DMS114 treated with DMSO at 0.1 percent for 48 hours (cell line): ENCODE data around the gene C5orf22.
A peak's percentile ranks its signal among the peaks of the same experiment; 100 is the strongest.
"Not testable (repeated sequence)": the region's sequence is repeated elsewhere in the genome, so short reads cannot be mapped to it uniquely, and the experiment has no call there.

Source experiments
- DNase-seq: peaks from one replicate; lab custom pipeline; 2025; ENCODE audit not compliant: unreplicated experiment; lab: John Stamatoyannopoulos, UW

C5orf22 gene

DNA sequence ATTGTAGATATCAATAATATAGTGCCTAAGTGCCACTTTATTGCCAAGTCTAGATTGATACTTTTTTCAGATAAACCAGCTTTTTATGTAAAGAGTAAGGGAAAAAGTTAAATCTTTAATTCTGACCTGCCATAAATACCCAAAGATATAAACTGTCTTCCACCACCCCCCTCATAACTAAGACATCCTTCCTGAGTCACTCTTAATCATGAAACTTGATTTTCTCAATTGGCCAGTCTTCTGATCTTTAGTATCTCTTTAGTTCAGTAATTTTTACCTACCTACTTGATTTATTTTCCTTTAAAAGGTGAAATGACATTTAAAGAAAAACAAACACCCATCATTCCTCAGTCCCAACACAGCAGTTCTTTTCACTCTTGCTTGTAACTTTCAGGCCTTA is 21.8 kb downstream of the C5orf22 start:
- DNase-seq: no peak

- DNase-seq: no peak
These were observed 22.5 kb downstream of the C5orf22 start for GRCh38 chr5:31554552-31554951.

- DNase-seq: no peak
These were observed 24.4 kb downstream of the C5orf22 start for GRCh38 chr5:31556461-31556860.

DNA sequence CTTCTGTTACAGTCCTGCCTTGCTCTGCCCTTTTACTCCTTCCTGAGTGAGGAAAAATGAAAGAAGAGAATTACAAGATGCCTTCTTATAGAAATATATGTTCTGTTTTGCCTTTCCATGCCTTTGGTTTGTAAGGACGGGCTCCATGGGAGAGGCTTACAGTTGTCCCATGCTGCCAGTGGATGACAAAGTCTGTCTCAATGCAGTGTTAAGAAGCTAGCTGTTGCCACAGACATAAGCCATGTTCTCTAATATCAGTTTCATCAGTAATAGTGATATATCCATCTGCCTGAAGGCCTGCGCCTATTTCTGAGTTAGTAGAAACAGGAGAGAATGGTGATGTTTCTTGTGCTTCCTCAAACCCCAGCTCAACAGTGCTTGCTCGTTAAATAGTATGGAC is 27.8 kb downstream of the C5orf22 start:
- DNase-seq: no peak

DNA sequence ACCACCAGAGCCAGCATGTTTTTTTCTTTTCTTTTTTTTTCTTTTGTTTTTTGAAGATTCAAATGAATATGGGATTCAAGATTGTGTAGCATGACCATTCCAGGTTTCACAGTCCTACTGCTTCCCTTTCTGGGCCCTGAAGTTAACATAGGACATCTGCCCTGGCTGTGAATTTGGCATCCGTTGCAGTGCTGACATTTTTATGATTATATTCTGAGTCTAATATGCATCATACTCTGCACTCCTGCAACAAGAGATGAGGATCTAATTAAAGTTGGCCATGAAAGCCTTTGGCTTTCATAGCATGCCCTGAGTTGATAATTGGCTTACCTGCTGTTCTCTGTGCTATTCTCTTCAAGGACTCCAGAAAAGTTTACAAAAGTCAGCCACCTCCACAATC is 29.8 kb downstream of the C5orf22 start:
- no peak for DNase-seq

GRCh38 chr5:31563216-31563615 is 31.1 kb downstream of the C5orf22 start:
- no peak for DNase-seq

DNA sequence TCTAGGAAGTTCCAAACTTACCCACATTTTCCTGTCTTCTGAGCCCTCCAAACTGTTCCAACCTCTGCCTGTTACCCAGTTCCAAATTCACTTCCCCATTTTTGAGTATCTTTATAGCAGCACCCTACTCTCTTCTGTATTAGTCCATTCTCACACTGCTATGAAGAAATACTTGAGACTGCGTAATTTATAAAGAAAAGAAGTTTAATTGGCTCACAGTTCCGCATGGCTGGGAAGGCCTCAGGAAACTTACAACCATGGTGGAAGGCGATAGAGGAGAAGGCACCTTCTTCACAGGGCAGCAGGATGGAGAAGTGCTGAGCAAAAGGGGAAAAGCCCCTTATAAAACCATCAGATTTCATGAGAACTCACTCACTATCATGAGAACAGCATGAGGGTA is 34.3 kb downstream of the C5orf22 start:
- not testable (repeated sequence) for DNase-seq

DNA sequence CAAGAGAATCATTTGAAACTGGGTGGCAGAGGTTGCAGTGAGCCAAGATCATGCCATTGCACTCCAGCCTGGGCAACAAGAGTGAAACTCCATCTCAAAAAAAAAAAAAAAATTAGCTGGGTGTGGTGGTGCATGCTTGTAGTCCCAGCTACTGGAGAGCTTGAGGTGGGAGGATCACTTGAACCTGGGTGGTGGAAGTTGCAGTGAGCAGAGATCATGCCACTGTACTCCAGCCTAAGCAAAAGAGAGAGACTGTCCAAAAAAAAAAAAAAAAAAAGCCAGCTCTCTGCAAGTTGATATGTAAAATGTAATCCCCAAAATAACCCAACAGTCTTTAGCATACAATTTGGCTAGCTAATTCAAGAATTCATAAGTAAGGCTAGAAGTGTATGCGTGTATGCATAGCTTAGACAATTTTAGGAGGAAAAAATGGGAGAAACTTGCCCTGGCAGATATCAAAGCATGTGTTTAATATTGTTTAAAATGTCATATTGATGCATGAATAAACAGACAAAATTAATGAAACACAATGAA is 36.3 kb downstream of the C5orf22 start:
- DNase-seq: no peak

DNA sequence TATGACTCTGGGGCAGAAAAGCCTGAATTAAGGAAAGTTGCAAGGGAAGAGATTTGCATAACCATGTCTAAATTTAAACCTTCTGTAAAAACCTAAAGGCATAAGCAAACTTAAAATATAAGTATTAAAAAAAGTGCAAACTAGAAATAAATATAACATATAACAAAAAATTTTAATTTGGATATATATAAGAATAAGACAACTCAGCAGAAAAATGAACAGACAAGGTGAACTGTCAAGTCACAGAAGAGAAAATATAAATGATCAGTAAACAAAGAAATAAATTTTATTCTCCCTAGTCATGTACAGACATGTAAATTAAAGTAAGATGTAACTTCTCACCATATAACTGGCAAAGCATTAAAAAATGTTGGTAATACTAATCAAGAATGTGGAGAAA is 37.0 kb downstream of the C5orf22 start:
- DNase-seq: no peak

DNA sequence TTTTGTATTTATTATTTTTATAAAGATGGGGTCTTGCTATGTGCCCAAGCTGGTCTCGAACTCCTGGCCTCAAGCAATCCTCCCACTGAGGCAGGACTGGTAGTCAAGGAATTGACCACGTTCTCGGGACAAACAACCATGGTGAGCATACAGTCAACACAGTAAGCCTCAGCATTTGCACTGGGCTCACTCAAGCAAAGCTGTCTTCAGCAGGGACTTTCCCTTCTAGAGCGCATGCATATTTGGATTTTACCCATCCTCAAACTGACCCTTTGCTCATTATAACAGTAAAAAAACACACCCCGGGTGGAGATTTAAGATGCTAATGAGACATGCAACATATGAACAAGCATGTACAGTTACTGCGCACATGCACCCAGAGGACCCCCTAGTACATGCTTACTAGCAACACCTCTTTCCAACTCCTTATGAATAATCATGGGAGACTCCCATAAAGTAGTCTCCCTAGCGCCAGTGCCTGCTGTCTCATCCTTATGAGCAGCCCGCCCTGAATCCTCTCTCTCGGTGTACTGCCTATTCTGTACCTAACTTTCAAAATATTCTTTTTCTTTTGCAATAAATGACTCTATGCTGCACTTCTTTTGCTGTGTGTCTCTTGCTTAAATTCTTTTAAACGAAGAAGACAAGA is 41.5 kb downstream of the C5orf22 start:
- no peak for DNase-seq

DNA sequence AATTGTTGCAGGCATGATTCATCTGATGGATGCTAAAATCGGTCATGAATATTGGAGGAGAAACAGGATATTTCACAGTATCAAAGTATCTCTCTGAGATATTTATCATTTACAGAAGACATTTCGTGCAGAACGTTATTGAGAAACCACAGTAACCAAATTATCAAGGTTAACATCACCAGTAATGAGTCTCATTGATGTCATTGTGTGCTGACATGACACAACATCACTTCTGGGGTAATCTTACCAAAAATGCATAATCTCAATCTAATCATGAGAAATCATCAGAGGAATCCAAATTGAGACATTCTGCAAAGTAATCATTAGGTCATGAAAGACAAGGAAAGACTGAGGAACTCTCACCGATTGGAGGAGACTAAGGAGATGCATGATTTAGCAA is 42.7 kb downstream of the C5orf22 start:
- no peak for DNase-seq

- DNase-seq: no peak
These were observed 45.3 kb downstream of the C5orf22 start for GRCh38 chr5:31577438-31577837.

DNA sequence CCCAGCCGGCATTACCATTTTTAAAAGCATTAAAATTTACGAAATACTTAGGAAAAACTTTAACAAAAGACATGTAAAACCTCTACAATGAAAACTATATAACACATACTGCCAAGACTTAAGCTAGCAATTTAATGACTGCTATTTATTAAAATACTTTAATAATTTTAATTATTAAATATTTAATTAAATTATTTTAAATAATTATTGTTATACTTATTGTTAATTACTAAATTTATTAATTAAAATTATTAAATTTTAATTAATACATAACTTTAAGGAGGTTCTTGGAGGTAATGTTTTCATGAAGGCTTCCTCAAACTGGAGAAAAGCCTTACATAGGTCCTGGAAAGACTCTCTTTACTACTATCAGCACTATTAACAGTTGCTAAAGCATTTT is 47.5 kb downstream of the C5orf22 start:
- no peak for DNase-seq

GRCh38 chr5:31581498-31582099 is 49.5 kb downstream of the C5orf22 start:
- DNase-seq: peak; percentile 38

GRCh38 chr5:31583129-31583528 is 51.0 kb downstream of the C5orf22 start:
- no peak for DNase-seq

DNA sequence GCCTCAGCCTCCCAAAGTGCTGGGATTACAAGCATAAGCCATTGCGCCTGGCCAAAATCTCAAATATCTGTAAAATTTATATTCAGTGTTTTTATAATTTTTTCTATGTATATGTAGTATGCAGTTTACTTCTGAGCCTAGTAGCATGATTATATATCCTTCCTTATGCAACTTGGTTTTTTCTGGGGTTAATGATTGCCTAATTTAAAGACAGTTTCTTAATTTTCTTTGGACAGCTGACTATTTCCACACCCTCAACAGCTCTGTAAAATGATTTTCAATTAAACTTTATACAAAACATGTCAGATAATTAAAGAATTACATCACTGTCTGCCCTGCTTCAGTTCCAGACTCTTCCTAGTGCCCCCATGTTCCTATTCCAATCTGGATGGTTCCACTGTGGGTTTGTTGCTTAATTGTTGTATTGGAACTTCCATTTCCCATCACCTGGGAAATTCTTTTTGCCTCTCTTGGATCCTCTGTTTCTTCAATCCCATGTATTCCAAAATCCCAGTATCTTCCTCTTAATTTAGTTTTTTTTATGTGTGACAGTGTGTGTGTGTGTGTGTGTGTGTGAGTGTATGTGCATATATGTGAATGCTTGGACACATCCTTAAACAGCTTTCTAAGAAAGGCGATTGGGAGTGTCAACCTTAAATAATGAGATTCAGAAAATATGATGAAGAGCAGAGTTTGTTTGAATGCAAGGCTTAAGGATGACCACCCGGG is 53.2 kb downstream of the C5orf22 start:
- no peak for DNase-seq

DNA sequence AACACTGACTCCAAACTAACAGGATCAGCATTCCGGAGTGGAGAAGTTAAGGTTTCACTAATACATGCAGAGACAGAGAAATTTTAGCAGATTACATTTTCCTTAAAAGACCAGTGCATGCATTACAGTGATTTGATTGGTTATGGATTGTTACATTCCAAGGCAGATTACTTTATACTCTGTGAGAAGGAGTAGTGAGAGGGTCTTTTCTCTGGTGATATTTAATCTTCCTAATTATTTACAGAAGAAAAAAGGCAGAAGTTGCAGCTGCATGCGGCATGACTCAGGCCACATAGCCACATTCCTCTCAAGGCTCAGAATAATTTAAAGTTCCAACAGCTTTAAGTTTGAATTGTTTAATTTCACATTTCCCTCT is 53.8 kb downstream of the C5orf22 start:
- DNase-seq: no peak

DNA sequence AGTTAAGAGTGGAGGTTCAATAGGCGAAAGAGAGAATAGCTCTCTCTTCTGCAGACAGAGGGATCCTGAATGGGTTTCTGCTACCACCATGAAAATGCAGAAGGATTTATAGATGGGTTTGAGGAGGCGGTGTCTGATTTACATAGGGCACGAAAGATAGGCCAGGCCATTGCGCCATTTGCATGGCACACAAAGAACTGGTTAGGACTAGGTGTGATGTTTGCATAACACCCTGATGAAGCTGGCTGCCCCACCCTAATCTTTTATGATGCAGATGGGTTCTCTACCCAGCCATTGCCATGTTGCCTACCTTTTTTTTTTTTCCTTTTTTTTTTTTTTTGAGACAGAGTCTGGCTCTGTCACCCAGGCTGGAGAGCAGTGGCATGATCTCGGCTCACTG is 55.4 kb downstream of the C5orf22 start:
- no peak for DNase-seq

DNA sequence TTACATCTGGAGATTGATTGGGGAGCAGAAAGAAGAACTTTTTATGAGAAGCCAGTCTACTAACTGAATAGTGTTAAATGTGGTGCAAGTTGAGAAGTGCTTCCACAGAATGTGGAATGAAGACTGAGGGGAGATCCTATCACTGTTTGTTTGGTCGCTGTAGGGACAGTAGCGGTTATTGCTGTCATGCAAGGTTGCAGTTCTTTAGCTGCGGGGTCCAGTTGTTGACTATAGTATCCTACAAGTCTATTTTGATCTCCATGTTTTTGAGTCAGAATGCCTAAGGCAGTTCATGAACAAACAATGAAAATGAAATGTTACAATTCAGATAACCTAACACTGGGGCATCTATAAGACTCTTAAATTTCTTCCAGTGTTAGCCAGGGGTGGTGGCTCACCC is 61.6 kb downstream of the C5orf22 start:
- DNase-seq: no peak

- no peak for DNase-seq
These were observed 64.3 kb downstream of the C5orf22 start for GRCh38 chr5:31596354-31596753.

DNA sequence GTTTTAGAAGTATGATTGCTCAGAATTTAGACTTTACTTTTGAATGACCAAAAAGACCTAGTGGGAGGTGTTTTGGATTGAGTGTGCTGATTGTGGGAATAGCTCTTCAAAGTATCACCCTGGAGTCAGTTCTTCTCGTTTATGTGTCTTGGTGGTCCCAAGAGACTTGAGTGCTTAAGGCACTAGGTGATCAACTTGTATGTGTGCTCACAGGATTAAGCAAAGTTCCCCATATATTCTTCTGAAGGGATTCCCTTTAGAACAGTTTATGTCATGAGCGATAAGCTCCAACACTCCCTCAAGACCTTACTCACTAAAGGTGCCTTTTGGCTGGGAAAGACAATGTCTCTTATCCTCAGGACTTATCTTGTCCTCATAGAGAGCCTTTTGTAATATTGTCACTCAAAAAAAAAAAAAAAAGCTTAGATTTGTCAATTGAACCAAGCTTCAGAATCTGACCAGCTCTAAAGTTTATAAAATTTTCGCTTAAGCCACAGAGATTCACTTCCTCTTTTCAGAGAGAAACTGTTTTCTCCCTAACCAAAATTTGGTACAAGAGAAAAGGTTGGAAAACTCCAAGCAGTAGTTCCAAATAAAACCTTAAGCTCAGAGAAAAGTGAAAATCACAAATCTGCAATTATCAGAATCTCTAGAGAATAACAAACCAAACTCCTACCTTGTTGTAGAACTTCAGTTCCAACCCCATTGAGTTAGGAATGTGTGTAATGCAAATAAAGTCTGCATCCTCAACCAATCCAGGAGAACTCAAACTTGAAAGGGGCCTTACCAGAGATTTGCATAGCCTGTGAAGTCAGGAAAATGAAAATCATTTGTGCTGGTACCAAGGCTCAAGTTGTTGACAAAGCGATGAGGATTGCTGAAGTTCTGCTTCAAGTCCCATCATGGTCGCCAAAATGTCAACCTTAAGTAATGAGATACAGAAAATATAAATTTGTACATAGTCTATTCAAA is 66.8 kb downstream of the C5orf22 start:
- DNase-seq: no peak
